ENCODE results near the gene FRAT1. TPM values are rescaled to one million over a fixed set of nuclear protein-coding genes. Genes with fewer than 3 reads are reported as not detected.

FRAT1 gene
- total RNA-seq, 2 donors from 2014 or later, result 3.0 to 6.5 TPM

- DNase-seq, result no peak
- peak overlapping the region in 1 of 4 donors; percentile 39 for H3K27ac ChIP-seq
Measured at GRCh38 chr10:97365761-97366351, 46.8 kb downstream of the FRAT1 start.

GRCh38 chr10:97366572-97366971, 47.5 kb downstream of the FRAT1 start:
- no peak for ATAC-seq

More at GRCh38 chr10:97365761-97366351, 46.8 kb downstream of the FRAT1 start:
- Histone ChIP-seq H3K36me3 (replicated peaks in 1 of 2; ENCODE audit: insufficient read depth in 1 of 2, low read depth in 2 of 2) (peaks cover 7 to 47% of the 10 kb centered on the region in 2 donors), H3K4me1 (no peaks in the 10 kb centered on the region), H3K9me3 (no peaks in the 10 kb centered on the region), H3K27me3 (no peaks in the 10 kb centered on the region), H3K4me3 (no peak overlapping the region)
- TF ChIP-seq POLR2A (IDR thresholded peaks at IDR 0.05) (no peak), CTCF (IDR thresholded peaks at IDR 0.05) (no peak)
- no peak for ATAC-seq
- WGBS, 2 donors, result 71 to 87% methylated on average over 18 to 19 of the region's 19 CpGs
- intact Hi-C loops (cut with DNase I), result no loop called here

GRCh38 chr10:97367126-97367649, 48.1 kb downstream of the FRAT1 start:
- H3K27ac ChIP-seq, result no peak overlapping the region
- TF ChIP-seq POLR2A (IDR thresholded peaks at IDR 0.05) (no peak), CTCF (IDR thresholded peaks at IDR 0.05) (no peak)
- WGBS, 2 donors, result 91 to 97% methylated on average over 8 to 12 of the region's 12 CpGs

More at GRCh38 chr10:97366572-97366971, 47.5 kb downstream of the FRAT1 start:
- no peaks in the 10 kb centered on the region for H3K9me3 ChIP-seq
- TF ChIP-seq CTCF (IDR thresholded peaks at IDR 0.05) (no peak), POLR2A (IDR thresholded peaks at IDR 0.05) (no peak)
- H3K27me3 ChIP-seq, result no peaks in the 10 kb centered on the region
- no peak overlapping the region for H3K4me3 ChIP-seq
- intact Hi-C loops (cut with DNase I), result no loop called here
- H3K4me1 ChIP-seq, result no peaks in the 10 kb centered on the region
- peaks cover 7 to 54% of the 10 kb centered on the region in 2 donors for H3K36me3 ChIP-seq (replicated peaks in 1 of 2; ENCODE audit: insufficient read depth in 1 of 2, low read depth in 2 of 2)
- DNase-seq, result no peak
- H3K27ac ChIP-seq, result no peak overlapping the region
- 86 to 90% methylated on average over 9 to 11 of the region's 11 CpGs for WGBS, 2 donors

More at GRCh38 chr10:97367126-97367649, 48.1 kb downstream of the FRAT1 start:
- DNase-seq (no peak), ATAC-seq (no peak)
- no peaks in the 10 kb centered on the region for H3K9me3 ChIP-seq
- H3K36me3 ChIP-seq (replicated peaks in 1 of 2; ENCODE audit: insufficient read depth in 1 of 2, low read depth in 2 of 2), result peaks cover 7 to 60% of the 10 kb centered on the region in 2 donors
- H3K27me3 ChIP-seq, result no peaks in the 10 kb centered on the region
- H3K4me1 ChIP-seq, result no peaks in the 10 kb centered on the region
- intact Hi-C loops (cut with DNase I), result no loop called here
- H3K4me3 ChIP-seq, result no peak overlapping the region

Small RNA genes within 50 kb of the gene (small RNA-seq; reads per million reads assigned to genes)
- gene RF00017, result not detected

Other genes with a start within 250 kb of the FRAT1 start
- gene SLIT1, start 133.3 kb upstream of the FRAT1 start, total RNA-seq, result under 1 TPM; 0.78 to 0.99 TPM
- gene ARHGAP19, start 26.6 kb upstream of the FRAT1 start, total RNA-seq, result 1 to 10 TPM; 2.6 to 7.3 TPM
- 10 to 100 TPM; 19.5 to 20.8 TPM for gene FRAT2, start 15.5 kb downstream of the FRAT1 start, total RNA-seq
- 10 to 100 TPM; 13.0 to 22.1 TPM for gene RRP12, start 82.1 kb downstream of the FRAT1 start, total RNA-seq
- gene PGAM1, start 106.9 kb downstream of the FRAT1 start, total RNA-seq, result 10 to 100 TPM; 52.7 to 66.7 TPM
- gene EXOSC1, start 126.7 kb downstream of the FRAT1 start, total RNA-seq, result 10 to 100 TPM; 20.8 to 33.2 TPM
- gene ZDHHC16, start 126.9 kb downstream of the FRAT1 start, total RNA-seq, result 10 to 100 TPM; 17.5 to 18.2 TPM
- gene MMS19, start 179.2 kb downstream of the FRAT1 start, total RNA-seq, result 10 to 100 TPM; 44.6 to 60.0 TPM
- 10 to 100 TPM in 1 of 2 donors, 1 to 10 TPM in 1; 9.1 to 33.9 TPM for gene UBTD1, start 179.7 kb downstream of the FRAT1 start, total RNA-seq

Measured in body of pancreas (tissue), 4 donors.